Measurements from ENCODE around the gene DYRK2. TPM values are rescaled to one million over a fixed set of nuclear protein-coding genes. Genes with fewer than 3 reads are reported as not detected.

Gene DYRK2
- total and polyA plus RNA-seq, 2 donors (not counting 3 experiments of a cell fraction or from before 2014, with no cell fraction given) = 4.5 to 11.0 TPM

DNA sequence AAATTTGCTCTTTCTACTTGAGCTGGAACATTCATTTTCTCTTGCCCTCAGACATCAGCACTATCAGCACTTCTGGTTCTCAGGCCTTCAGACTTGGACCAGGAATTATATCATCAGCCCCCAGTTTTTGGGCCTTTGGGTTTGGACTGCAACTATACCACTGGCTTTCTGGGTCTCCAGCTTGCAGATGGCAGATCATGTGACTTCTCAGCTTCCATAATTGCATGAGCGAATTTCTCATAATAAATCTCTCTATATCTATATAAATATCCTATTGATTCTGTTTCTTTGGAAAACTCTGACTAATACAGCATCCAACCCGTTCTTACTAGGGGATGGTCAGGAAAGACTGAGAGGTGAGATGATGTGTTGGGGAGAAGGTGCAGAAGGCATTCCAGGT is 22.4 kb upstream of the DYRK2 start:
- CTCF ChIA-PET = no interaction called here
- Histone ChIP-seq H3K9ac (replicated peaks; ENCODE audit: extremely low read depth, insufficient read depth, low read length) (no peak overlapping the region), H3K27ac (ENCODE audit: insufficient read depth, low read depth, low read length) (no peak overlapping the region), H3K4me3 (replicated peaks in 1 of 3; ENCODE audit: insufficient read depth in 1 of 3, low read depth in 1 of 3, low read length in 3 of 3) (no peak overlapping the region), H3K36me3 (ENCODE audit: control insufficient read depth in 2 of 2, extremely low read depth in 1 of 2, insufficient read depth in 2 of 2, low read length in 2 of 2) (no peaks in the 10 kb centered on the region), H3K79me2 (ENCODE audit: control insufficient read depth, insufficient read depth, low read length) (no peaks in the 10 kb centered on the region), H3K4me1 (ENCODE audit: control insufficient read depth, extremely low read depth, insufficient read depth, low read length) (peaks cover 2% of the 10 kb centered on the region), H2AFZ (ENCODE audit: low read depth, low read length) (no peak overlapping the region), H3K9me1 (replicated peaks; ENCODE audit: control insufficient read depth, extremely low read depth, insufficient read depth, low read length) (no peaks in the 10 kb centered on the region), H3K9me3 (replicated peaks; ENCODE audit: control insufficient read depth, insufficient read depth, low read length) (no peaks in the 10 kb centered on the region), H4K20me1 (replicated peaks; ENCODE audit: control insufficient read depth, extremely low read depth, insufficient read depth, low read length) (no peaks in the 10 kb centered on the region), H3K4me2 (ENCODE audit: insufficient read depth, low read length) (no peak overlapping the region), H3K27me3 (ENCODE audit: control insufficient read depth in 2 of 2, insufficient read depth in 2 of 2, low read length in 2 of 2) (peaks cover 1 to 3% of the 10 kb centered on the region in 2 experiments)
- no peak for DNase-seq (ENCODE audit: low read depth, low spot score)
- intact Hi-C loops (cut with micrococcal nuclease) (no loop called here), dilution Hi-C loops (cut with MboI; ENCODE audit: extremely low pct_ligation_motif_present, low sequenced_read_pairs) (no loop called here)
- TF ChIP-seq JUN (IDR thresholded peaks at IDR 0.05; ENCODE audit: borderline replicate concordance, insufficient read depth, insufficient read length, low read depth) (no peak), FOS (IDR thresholded peaks at IDR 0.05; ENCODE audit: borderline replicate concordance, insufficient read depth, low read length) (no peak), MYC (IDR thresholded peaks at IDR 0.05; ENCODE audit: low read depth, low read length) (no peak), EZH2 (IDR thresholded peaks at IDR 0.05; ENCODE audit: borderline replicate concordance, low read depth, low read length, severe bottlenecking) (no peak), POLR2AphosphoS5 (IDR thresholded peaks at IDR 0.05; ENCODE audit: insufficient read depth, low read depth, low read length) (no peak), POLR2A (IDR thresholded peaks at IDR 0.05; ENCODE audit: low read depth, low read length) (no peak), GATA2 (IDR thresholded peaks at IDR 0.05; ENCODE audit: insufficient read depth, insufficient read length, low read depth, low read length) (no peak)
- TF ChIP-seq, protein P1, sequence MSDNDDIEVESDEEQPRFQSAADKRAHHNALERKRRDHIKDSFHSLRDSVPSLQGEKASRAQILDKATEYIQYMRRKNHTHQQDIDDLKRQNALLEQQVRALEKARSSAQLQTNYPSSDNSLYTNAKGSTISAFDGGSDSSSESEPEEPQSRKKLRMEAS (IDR thresholded peaks at IDR 0.05; ENCODE audit: insufficient read depth, insufficient read length) = no peak
- TF ChIP-seq, protein P2, sequence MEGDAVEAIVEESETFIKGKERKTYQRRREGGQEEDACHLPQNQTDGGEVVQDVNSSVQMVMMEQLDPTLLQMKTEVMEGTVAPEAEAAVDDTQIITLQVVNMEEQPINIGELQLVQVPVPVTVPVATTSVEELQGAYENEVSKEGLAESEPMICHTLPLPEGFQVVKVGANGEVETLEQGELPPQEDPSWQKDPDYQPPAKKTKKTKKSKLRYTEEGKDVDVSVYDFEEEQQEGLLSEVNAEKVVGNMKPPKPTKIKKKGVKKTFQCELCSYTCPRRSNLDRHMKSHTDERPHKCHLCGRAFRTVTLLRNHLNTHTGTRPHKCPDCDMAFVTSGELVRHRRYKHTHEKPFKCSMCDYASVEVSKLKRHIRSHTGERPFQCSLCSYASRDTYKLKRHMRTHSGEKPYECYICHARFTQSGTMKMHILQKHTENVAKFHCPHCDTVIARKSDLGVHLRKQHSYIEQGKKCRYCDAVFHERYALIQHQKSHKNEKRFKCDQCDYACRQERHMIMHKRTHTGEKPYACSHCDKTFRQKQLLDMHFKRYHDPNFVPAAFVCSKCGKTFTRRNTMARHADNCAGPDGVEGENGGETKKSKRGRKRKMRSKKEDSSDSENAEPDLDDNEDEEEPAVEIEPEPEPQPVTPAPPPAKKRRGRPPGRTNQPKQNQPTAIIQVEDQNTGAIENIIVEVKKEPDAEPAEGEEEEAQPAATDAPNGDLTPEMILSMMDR (IDR thresholded peaks at IDR 0.05; ENCODE audit: extremely low read depth in 1 of 2, insufficient read depth in 1 of 2, low read depth in 1 of 2, low read length in 2 of 2) = no peak
- no peak for FAIRE-seq
- POLR2A ChIA-PET = no interaction called here
- BruUV-seq (replicated peaks) = no TSS peak
